KBM-7 (cell line): ENCODE results near the gene SYCE3.
"Not testable (repeated sequence)": the region's sequence is repeated elsewhere in the genome, so short reads cannot be mapped to it uniquely, and the experiment has no call there.

ENCODE experiments used
- DNase-seq: peaks from one replicate; pipeline ENCODE4 v3.0.0-alpha.2; 2015
- in situ Hi-C: fragments of 300-500 bp; cut with MboI; formaldehyde crosslinking; loops from 2 replicates; pipeline ENCODE4 v1.14.3; 2020; ENCODE audit warnings: low sequenced_read_pairs, low pct_unique_long_range_greater_than_20kb, mixed read lengths

The SYCE3 gene

DNA sequence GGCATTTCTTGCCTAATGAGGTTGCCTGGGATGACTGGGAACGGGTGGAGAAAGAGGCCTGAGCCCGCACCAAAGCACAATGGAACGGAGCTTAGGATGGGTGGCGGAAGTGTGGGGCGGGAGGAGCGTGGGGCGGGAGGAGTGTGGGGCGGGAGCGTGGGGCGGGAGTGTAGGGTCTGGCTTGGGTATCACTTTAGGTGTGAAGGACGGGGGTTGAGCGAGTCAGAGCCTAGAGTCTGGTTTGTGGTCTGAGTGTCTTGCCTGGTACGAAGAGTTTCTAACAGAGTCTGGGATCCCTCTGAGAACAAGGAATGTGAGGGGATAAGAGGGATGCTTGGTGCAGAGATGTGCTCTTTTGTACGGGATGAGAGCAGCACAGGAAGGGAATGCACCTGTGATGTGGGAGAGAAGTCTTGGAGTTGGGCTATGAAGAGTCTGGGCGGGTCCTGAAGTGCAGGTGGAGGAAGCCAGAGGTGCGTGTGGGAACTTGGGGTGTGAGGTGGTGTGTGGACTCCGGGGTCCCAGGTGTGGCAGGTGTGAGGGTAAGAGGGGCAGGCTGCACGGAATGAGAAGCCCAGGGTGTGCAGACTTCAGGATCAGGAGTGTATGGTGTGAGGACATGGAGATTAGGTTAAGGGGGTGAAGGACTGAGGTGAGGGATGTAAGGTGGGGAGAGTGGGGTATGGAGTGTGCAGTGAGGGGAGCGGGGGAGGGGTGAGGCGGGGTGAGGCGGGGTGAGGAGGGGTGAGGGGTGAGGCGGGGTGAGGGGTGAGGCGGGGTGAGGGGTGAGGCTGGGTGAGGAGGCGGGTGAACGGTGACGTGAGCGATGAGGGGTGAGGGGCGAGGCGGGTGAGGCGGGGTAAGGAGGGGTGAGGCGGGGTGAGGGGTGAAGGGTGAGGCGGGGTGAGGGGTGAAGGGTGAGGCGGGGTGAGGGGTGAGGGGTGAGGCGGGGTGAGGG, 1.0 kb downstream of the SYCE3 start:
- in situ Hi-C loops = no loop called here
- DNase-seq = no peak

DNA sequence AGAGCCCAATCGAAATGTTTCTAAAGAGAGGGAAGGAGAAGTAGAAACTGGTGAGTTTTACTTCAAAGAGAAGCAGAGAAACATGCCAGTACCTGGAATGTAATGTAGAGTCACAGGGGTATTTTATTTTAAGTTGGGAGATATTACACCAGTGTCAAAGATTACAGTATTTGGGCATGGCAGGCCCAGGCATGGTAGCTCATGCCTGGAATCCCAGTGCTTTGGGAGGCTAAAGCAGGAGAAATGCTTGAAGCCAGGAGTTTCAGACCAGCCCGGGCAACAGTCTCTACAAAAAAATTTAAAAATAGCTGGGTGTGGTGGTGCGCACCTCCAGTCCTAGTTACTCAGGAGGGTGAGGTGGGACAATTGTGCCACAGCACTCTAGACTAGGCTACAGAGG, 2.7 kb downstream of the SYCE3 start:
- in situ Hi-C loops = no loop called here
- DNase-seq = no peak

DNA sequence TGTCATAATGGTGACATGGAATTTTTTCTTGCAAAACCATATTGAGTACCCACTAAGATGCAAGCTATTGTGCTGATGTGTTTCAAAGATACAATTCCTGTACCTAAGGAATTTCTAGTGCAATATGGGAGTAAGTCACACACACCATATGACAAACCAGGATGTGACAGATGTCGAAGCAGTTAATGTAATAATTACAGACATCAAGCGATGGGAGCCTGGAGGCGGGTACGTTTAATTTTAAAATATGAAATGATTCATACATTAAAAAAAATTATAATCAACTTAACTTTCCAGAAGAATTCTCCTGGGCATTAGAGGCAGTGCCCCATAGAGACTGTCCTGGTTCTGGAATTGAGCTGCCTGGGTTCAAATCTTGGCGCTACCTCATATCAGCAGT, 6.0 kb downstream of the SYCE3 start:
- in situ Hi-C loops = no loop called here
- no peak for DNase-seq

DNA sequence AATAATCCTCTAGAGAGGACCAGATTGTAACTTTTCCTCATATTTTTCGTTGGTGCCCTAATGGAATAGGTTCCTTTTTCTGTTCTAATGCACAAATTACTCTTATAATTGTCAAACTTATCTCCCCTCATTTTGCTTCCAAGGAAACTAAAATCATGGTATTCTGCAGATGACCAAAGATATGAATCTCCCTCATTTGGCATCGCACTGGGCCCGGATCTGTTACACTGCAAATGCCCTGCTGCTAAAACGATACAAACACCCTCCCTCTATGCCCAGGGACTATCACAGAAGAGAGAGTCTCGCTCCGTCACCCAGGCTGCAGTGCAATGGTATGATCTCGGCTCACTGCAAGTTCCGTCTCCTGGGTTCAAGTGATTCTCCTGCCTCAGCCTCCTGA, 9.4 kb downstream of the SYCE3 start:
- DNase-seq = no peak
- in situ Hi-C loops = no loop called here

DNA sequence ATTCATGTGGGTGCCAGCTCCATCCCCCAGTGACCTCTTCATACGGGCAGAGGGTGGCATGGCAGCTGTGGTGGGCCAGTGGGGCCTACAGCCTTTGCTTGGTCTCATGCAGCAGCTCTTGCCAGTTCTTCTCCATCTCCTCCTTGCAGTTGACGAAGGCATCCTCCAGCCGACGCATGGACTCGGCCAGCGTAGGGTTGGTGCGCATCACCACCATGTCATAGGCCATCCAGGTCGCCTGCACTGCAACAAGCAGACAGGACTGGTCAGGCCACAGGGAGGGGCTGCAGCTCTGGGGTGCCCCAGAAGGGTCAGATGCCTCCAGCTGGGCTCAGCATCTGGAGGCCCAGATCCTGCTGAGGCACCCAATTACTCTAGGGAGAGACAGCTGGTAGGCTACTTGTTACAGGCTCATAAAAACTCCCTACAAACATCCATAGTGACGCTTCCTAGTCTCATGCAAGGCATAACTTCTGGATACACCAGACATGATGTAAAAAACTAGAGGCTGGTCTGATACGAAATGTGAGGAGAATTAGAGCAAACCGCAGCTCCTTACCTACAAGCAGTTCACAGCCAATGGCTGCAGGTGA, 11.5 kb downstream of the SYCE3 start:
- in situ Hi-C loops = no loop called here
- DNase-seq = no peak

DNA sequence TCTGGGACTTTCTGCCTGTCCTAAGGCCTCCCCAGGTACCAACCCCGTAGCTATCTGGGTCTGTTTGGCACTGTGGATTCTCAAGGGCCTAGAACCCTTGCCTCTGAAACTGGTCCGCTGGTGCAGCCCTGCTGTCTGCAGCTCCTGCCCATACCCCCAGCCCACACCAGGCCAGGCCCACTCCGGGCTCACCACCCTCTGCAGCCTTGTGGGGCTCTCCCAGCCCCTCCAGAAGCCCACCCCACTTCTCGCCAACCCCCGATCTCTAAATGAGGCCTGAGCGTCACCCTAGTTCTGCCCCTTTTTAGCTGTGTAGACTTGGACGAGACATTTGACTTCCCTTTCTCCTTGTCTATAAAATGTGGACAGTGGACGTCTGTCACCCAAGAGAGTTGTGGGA, 12.3 kb downstream of the SYCE3 start:
- no peak for DNase-seq

DNA sequence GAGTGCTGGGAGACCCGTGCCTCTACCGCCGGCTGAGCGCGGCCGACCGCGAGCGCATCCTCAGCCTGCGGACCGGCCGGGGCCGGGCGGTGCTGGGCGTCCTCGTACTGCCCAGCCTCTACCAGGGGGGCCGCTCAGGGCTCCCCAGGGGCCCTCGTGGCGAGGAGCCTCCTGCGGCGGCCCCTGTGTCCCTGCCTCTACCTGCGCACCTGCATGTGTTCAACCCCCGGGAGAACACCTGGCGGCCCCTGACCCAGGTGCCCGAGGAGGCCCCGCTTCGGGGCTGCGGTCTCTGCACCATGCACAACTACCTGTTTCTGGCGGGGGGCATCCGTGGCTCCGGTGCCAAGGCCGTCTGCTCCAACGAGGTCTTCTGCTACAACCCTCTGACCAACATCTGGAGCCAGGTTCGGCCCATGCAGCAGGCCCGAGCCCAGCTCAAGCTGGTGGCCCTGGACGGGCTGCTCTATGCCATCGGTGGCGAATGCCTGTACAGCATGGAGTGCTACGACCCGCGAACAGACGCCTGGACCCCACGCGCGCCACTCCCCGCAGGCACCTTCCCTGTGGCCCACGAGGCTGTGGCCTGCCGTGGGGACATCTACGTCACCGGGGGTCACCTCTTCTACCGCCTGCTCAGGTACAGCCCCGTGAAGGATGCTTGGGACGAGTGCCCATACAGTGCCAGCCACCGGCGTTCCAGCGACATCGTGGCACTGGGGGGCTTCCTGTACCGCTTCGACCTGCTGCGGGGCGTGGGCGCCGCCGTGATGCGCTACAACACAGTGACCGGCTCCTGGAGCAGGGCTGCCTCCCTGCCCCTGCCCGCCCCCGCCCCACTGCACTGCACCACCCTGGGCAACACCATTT, 13.6 kb downstream of the SYCE3 start:
- in situ Hi-C loops = no loop called here
- DNase-seq = no peak

More for the DNA sequence above, 12.3 kb downstream of the SYCE3 start:
- in situ Hi-C loops = no loop called here

DNA sequence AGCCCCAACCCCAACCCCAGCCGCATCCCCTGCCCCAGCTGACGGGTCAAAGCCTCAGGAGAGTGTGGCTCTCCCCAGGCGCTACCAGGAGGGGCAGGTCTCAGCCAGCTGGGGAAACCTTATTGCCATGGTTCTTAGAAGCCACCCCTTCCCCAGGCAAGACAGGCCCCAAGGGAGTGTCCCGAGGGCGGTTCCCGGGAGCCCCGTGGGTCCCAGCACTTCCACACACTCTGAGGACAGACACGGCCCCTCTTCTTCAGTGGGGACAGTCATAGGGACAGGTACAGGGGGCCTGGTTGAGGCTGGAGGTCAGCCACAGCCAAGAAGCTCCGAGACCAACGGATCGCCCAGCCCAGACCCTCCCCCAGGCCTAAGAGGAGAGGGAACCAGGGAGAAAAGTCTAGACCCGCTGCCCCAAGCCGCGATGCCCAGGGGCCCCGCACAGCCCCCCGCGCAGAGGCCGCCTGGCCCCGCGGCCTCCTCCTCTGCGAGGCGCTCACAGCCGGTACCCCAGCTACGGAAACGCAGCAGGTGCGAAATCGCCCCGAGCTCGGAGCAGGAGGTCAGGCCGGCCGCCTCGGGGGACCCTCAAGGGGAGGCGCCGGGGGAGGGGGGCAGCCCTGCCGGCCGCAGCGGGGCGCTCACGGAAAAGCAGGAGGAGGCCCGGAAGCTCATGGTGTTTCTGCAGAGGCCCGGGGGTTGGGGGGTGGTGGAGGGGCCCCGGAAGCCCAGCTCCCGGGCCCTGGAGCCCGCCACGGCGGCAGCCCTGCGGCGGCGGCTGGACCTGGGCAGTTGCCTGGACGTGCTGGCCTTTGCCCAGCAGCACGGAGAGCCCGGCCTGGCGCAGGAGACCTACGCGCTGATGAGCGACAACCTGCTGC, 14.4 kb downstream of the SYCE3 start:
- in situ Hi-C loops = no loop called here
- no peak for DNase-seq

DNA sequence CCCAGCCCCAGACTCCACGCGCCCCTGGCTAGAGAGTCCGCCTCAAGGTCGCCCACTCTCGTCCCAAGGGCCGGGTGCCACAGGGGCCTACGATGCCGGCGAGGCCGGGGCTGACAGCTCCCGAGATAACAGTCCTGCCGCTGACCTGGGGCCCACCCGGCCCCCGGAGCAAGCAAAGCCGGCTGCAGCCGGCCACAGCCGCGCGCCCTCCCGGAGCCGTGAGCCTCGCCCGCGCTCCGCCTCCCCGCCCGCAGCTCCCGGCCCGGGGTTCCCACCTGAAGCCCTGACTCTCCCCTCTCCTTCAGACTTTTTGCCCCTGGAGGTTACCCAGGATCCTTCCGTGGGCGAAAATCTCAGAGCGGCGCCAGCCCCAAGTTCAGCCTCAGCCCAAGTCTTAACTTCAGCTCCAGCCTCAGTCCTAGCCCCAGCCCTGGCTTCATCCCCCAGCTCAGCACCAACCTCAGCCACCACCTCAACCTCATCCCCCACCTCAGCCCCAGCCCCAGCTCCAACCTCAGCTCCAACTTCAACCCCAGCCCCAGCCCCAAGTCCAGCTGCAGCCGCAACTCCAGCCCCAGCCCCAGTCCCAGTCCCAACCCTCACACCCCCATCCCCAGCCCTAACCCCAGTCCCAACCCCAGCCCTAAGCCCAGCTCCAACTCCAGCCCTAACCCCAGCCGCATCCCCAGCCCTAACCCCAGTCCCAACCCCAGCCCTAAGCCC, 15.3 kb downstream of the SYCE3 start:
- no peak for DNase-seq
- in situ Hi-C loops = no loop called here

DNA sequence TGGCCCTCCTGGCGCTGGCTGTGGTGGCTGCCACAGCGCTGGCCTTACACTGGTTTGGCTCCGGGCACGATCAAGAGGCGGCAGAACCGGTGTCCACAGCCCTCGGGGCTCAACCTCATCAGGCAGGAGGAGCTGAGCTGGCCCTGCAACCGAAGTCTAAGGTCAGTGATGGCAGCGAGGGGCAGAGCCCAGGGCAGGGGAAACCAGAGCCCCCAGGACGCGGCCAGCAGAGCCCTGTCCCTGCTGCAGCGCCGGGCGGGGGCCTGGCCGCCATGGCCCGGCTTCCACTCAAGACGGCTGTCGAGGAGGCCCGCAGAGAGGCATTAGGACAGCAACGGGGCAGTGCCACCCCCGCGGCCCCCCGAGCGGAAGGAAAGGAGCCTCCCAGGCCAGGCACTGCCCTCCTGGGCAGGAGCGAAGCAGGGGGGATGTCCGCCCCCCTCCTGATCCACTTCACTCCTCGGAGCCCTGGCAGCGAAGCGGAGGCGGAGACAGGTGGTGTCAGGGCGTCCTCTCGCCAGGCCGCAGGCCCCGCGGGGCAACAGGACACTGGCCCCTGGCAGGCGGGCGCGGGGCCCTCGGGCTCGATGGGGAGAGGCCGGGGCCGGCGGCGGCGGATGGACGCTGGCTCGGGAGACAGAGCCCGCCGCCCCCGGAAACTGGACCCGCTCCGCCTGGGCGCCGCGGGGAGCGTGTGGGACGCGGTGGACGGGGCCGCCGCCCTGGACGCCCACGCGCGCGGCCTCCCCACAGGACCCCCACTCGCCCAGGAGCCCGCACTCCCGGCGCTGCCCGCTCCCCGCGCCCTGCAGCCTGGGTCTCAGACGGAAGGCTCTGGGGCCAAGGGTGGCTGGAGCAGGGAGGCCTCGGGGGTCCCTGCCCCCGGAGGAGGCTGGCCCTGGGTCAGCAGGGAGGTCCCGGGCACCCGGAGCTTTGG, 16.1 kb downstream of the SYCE3 start:
- DNase-seq = no peak
- in situ Hi-C loops = no loop called here

DNA sequence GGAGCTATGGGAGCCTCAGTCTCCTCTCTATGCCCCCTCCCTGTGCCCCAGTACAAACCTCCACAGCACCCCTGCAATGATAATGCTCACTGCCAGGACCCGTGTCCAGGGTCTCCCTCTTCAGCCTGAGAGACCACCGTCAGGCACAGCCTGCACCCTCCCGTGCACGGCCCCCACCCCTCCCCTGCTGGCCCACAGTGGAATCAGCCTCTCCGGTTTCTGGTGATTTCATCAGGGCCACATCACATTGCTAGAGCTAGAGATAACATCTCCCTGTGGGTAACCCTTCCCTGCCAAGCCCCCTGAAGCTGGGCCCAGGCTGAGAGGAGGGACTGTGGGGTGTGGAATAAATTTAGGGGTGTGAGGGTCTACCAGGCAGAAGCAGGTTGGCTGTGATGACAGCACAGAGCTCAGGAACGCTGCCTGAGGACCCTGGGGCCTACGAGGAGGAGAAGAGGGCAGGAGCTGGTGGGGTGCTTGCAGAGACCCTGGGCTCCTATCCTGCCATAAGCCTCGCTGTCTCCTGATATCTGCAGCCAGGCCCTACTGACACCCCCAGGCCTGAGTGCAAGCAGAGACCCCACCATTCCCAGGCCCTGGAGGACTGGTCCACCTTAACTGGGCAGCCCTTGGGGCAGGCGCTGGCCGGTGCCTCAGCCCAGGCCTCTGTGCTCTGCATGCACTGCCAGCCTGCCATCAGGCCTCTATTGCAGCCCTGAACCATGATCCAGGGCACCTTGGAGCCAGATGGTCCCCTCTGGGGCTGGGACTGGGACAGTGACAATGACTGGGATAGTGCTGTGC, 17.0 kb downstream of the SYCE3 start, which contains the start of gene KLHDC7B:
KLHDC7B (plus strand) TSS at position 378 of the 804 bp plus-strand sequence; CDS start at position 723, 345 bp downstream.
- no peak for DNase-seq
- in situ Hi-C loops = no loop called here

DNA sequence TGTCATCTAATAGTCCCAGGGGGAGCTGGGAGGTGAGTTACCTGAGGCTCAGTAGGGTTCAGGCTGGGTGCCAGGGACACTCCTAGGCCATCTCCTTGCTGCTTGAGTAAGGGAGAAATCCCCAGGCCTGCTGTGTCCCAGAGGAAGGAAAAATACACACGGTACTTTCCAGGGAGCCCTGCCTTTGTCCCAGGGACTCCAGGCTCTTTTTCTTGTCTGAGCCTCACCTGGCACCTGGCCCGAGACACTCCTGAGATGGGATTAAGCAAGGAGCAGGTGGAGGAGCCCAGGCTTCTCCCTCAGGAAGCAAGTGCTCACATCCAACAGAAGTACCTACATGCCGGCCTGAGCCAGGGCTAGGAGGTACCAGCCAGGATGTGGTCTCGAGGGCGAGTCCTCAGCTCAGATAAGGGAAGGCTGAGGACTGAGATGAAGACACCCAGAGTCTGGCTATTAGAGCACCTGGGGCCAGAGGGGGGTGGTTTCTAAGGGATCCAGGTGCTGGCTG, 17.9 kb downstream of the SYCE3 start:
- in situ Hi-C loops = no loop called here
- DNase-seq = no peak

DNA sequence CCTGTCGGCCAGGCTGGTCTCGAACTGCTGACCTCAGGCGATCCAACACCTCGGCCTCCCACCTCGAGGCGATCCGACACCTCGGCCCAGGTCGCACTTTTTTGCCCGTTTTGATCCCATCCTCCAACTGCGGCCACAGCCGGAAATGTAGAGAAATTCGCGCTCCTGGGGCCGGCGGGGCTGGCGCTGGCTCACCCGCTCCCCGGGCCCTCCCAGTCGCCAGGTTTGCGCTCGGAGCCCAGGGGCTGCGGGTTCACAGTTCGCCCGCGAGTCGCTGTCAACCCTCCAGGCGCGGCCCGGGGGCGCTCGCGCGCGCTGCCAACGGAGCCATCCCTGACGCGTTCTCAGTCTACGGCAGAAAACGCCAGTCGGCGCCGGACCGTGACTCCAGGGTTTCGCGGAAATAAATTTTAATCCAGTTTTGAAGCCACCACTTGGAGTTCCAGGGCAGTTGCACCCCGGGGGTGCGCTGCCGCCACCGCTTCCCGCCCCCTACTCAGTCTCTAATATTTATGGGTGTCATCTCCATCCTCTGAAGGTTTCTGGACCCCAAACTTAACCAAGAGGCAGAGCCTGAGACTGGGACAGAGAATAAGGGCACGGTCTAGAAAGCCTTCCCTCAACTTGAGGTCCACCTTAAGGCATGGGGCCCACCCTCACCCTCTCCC, 18.5 kb downstream of the SYCE3 start:
- in situ Hi-C loops = no loop called here
- DNase-seq = peak; percentile 85

DNA sequence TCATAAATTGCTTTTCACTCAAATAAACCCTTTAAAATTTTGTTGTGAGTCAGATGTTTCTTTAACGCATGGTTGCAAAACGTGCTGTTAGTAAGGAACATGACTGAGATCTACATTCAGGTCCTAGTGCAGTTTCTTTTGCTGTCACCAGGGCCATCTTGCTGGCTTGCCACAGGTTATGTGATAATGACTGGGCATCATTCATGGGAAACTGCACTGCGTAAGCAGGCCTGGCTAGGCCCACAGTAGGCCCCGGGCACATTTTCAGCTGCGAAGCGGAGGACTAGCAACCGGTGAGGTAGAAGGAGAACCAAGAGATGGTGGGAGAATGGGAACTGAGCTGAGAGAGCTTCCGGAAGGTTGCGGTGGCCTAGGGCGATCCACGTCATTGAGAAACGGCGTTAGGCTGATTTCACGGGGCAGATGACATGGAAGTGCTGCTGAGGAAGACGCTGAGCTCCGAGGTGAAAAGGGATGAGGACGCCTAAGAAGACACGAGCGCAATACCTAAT, 20.2 kb downstream of the SYCE3 start:
- no peak for DNase-seq
- in situ Hi-C loops = no loop called here

DNA sequence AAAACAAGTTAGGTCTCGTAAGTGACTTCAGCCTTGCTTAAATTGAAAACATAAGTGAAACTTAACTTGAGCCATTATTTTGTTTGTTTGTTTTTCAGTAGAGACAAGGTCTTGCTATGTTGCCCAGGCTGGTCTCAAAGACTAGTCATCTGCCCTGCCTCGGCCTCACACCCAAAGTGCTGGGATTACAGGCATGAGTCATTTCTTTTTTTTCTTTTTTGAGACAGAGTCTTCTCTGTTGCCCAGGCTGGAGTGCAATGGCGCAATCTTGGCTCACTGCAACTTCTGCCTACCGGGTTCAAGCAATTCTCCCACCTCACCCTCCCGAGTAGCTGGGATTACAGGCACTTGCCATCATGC, 21.1 kb downstream of the SYCE3 start:
- in situ Hi-C loops = not testable (repeated sequence)
- peak; percentile 55 for DNase-seq

DNA sequence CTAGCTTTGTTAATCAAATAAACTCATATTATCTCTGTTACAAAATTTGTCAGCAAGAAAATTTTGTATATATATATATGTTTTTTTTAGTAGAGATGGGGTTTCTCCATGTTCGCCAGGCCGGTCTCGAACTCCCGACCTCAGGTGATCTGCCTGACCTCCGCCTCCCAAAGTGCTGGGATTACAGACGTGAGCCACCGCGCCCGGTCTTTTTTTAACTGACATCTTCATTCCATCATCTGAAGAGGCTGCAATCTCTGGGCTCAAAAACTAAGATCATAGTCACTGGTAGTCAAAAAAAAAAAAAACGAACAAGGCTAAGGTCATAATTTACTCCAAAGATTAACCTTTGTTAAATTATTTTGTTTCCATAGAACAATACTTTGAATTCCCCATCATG, 22.3 kb downstream of the SYCE3 start:
- in situ Hi-C loops = no loop called here
- DNase-seq = no peak
